ENCODE data around the gene FTH1.

GRCh38 chr11:61914471-61915171, 52.8 kb downstream of the FTH1 start:
- TF ChIP-seq, protein P1, sequence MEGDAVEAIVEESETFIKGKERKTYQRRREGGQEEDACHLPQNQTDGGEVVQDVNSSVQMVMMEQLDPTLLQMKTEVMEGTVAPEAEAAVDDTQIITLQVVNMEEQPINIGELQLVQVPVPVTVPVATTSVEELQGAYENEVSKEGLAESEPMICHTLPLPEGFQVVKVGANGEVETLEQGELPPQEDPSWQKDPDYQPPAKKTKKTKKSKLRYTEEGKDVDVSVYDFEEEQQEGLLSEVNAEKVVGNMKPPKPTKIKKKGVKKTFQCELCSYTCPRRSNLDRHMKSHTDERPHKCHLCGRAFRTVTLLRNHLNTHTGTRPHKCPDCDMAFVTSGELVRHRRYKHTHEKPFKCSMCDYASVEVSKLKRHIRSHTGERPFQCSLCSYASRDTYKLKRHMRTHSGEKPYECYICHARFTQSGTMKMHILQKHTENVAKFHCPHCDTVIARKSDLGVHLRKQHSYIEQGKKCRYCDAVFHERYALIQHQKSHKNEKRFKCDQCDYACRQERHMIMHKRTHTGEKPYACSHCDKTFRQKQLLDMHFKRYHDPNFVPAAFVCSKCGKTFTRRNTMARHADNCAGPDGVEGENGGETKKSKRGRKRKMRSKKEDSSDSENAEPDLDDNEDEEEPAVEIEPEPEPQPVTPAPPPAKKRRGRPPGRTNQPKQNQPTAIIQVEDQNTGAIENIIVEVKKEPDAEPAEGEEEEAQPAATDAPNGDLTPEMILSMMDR (IDR thresholded peaks at IDR 0.05): no peak
- no peak for TF ChIP-seq POLR2A (IDR thresholded peaks at IDR 0.05)
